GM18951 (cell line): Measurements from ENCODE around the gene DMAP1.

Experiments used
- POLR2A ChIP-seq: IDR thresholded peaks from 4 replicates; pipeline ENCODE4 v1.6.1; 2011; ENCODE audit warnings: mild to moderate bottlenecking; ENCODE audit not compliant: insufficient read length, insufficient read depth; ENCODE audit errors: extremely low read depth
- in situ Hi-C: fragments of 300-500 bp; cut with MboI; formaldehyde crosslinking; loops from one replicate; pipeline ENCODE4 v1.12.0; 2022; ENCODE audit warnings: low sequenced_read_pairs, mixed read lengths, inconsistent platforms; ENCODE audit not compliant: unreplicated experiment

Gene DMAP1

DNA sequence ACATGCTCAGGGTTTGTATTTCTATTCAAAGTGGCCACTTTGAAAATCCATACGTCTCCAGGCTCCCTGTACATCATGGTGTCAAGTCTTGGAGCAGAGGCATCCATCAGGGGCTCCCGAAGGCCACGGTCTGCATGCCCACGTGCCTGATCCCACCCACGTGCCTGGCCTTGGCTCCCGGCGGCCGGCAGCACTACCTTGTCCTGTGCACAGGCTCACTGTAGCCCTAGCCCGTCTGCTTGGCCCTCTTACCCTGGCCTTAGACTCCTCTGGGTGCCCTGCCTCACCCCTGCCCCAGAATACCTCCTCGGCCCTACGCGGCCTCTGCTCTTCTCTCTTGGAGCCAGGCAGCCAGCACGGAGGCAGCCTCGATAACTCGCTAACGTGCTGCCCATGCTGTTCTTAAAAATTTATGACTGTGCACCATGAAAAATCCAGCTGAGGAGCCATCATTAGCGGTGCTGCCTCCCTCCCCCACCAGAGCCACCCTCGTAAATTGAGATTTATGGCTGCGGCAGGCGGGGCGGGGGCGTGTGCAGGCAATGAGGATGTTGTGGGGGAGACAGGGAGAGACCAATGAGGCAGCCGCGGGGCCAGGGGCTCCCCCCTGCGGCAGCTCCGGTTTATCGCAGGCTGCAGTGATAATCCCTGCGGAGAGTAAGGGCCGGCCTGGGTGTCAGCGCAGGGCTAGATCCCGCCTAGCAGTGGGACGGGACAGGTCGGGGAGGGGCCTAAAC is 24.6 kb downstream of the DMAP1 start:
- no peak for TF ChIP-seq POLR2A
- in situ Hi-C loops = no loop called here

GRCh38 chr1:44238660-44239059 is 25.4 kb downstream of the DMAP1 start:
- in situ Hi-C loops = no loop called here
- TF ChIP-seq POLR2A = no peak

DNA sequence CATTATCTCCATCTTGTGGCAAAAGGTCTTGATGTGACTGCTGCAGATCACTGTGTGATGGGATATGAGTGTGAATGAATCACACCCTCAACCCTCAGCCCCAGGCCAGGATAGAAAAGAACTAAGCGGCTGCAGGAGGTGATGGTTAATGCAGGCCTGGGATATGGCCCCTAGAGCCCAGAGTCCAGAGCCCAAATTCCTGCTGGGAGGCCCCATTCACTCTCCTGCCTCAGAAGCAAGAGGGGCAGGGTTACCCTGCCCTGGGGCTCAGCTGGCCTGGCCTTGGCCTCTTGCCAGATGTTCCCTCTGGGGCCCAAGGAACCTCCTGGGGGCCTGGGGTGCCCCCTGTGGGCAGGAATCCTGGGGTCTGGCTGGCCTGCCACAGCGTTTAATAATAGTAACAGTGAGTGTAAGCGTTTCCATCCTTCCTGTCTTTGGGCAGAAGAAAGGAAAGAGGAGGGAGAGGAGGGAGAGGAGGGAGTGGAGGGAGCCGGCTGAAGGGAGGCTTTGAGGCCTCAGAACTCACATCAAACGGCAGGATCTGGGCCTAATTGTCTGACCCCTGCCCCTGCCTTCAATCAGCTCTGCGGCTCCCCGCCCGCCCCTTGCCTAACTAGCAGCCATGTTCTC is 26.2 kb downstream of the DMAP1 start:
- no peak for TF ChIP-seq POLR2A

DNA sequence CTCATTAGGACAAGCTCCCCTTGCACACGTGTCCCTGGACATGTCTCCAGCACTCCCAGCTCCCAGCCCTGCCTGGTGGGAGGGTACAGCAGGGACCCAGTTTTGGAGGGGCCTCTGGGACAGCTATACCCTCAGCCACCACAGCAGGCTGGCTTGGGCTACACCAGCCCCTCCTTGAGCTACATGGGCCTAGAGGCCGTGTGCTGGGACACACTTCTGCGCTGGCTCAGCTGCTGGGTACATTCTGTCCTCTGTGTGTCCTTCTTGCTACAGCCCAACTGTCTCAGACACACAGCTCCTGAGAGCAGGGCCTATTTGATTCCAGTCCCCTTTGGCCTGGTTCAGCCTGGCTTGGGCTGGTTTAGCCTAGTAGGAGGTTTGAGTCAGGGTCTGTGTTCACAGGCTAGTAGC is 26.7 kb downstream of the DMAP1 start:
- in situ Hi-C loops = no loop called here

More for the DNA sequence above, 26.2 kb downstream of the DMAP1 start:
- in situ Hi-C loops = no loop called here

DNA sequence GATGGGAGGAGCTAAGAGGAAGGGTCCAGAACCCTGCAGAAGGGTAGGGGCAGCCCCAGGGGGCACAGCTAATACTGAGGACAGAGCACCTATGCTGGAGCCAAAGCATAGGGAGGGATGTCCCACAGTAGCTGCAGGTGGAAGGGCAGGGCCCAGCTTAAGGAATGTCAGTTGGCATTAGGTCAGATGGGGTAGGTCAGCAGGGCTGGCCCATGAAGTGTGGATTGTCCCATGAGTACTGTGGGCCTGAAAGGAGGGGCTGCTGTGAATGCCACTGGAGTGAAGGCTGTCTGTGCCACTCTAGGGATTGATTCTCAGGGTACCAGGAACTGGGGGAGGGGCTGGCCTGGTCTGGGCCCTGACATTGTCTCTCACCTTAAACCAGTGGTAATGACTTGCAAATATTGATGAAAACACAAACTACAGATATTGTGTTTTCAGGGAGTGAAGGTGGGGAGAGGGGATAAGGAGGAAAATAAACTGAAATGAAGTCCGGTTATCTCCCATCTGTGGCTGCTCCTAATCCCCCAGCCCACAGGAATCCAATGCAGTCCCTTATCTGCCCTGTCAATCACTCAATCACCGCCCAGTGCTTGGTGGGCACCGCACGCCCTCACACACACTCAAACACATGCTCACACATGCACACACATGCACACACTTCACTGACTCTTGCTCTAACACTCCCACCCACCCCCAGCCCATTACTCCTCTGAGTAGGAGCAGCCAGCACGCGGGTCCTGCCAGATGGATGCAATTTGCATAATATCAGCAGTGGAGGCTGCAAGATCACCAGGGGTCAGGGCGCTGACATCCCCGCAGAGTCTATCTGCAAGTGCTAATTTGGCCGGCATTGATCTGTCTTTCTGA is 27.8 kb downstream of the DMAP1 start:
- no peak for TF ChIP-seq POLR2A
- in situ Hi-C loops = no loop called here

More for the DNA sequence above, 26.7 kb downstream of the DMAP1 start:
- TF ChIP-seq POLR2A = no peak

- in situ Hi-C loops = no loop called here
- TF ChIP-seq POLR2A = no peak
These were observed 29.5 kb downstream of the DMAP1 start for GRCh38 chr1:44242746-44243145.

- no peak for TF ChIP-seq POLR2A
- in situ Hi-C loops = no loop called here
These were observed 30.7 kb downstream of the DMAP1 start for GRCh38 chr1:44243782-44244495.

GRCh38 chr1:44244986-44245385 is 31.7 kb downstream of the DMAP1 start:
- no peak for TF ChIP-seq POLR2A
- in situ Hi-C loops = no loop called here

DNA sequence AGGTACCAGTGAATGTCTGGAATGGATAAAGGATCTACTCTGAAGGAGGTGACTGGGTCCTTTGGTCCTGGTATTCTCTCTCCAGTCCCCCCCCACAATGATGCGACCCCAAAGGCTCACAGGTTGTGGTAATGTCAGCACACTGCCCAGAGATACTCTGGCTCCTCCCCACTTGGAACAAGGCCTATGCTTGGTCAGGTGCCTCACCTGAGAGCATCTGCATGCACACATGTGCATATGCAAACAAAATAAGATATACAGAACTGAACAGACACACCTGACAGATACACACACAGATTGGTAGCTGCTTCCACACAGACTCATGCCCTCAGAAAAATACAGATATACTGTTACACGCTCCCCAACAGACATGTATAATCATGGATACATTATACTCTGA is 33.5 kb downstream of the DMAP1 start:
- no peak for TF ChIP-seq POLR2A
- in situ Hi-C loops = no loop called here

DNA sequence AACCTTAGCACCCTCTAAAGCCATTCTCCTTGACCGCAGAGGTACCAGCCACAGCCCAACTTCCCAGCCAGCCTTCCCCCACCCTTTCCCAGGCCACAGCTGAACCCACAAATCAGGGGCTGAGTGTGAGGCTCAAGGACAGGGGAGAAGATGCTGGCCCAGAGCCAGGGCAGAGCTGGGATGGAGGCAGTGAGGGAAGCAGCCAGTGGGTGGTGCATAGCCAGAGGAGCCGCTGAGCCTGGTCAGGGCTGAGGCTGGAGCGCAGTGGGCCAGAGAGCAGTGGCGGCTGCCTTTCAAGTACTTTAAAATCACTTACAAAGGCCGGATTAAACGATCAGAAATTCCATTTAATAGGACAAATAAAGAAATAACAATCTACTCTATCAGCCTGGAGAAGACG is 36.3 kb downstream of the DMAP1 start:
- no peak for TF ChIP-seq POLR2A

DNA sequence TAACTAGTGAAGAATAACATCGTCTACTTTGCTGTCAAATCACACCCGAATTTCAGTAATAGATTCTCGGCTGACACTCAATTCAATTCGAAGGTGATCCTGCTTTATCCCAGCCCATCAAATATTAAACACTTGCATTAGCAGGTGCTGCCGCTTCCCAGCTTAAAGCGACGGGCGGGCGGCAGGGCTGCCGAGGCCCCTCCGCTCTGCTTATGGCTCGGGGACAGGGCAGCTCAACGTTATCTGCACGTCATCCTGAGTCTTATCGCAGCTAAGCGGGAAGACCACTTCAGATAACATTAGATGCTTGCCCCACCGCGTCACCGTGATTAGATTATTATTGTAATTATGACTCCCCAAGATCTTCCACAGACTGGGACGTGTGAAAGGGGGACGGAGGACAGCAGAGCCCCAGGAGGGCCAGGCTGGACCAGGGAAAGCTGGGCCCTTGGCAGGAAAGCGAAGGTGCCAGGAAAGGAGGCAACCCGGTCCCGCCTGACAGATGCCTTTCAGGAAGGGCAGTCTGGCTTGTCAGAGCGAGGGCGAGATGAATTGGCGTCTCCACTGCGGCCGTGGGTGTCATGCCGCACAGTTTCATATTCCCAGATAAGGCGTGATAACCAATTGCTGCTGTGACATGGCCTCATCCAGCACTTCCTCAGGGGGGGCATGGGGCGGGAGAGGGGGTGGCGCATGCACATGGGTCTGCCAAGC is 37.0 kb downstream of the DMAP1 start:
- TF ChIP-seq POLR2A = no peak
- in situ Hi-C loops = no loop called here

More for the DNA sequence above, 36.3 kb downstream of the DMAP1 start:
- in situ Hi-C loops = no loop called here

DNA sequence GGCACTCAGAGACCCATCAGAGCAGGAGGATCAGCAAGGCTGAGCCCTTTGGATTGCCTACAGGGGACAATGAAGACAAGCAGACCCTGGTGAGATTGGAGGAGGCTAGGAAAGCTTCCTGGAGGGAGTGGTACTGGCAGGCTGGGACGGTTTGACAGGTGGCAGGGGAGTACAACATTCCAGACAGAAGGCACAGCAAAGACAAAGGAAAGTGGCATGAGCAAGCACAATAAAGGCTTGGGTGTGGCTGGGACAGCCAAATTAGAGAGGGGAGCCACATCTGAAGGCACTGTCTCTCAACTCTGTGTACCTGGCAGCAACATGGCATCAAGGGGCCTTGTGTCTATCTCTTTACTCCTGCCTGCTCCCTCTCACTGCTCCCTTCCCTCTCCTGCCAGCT is 38.2 kb downstream of the DMAP1 start:
- in situ Hi-C loops = no loop called here
- no peak for TF ChIP-seq POLR2A

DNA sequence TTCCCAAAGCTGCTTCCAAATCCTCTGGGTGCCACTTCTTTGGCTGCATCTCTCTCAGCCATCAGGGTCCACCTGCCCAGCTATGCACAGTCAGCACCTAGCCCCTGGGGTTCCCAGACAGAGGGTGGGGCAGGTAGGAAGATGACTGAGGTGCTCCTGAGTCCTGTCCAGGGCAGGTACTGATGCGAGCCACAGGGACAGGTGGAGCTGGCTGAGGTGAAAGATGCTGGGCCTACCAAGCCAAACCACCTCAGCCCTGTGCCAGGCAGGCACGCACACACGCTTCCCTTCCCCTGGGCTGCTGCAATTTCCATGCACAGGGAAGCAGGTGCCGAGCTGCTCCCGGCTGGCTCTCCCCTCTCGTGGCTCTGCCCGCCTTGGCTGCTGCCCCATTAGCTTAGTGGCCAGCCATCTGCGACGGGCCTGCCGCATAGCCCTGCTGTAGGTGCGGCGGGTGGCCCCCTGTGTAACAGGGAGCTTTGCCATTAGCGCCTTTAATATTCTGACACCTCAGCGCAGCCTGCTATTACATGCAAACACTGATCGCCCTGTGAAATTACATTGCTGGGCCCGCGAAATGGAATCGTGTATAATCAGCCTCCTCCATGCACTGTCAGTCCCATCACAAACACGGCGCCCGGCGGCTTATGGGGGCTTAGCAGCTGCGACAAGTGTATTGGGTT is 38.9 kb downstream of the DMAP1 start:
- in situ Hi-C loops = no loop called here
- TF ChIP-seq POLR2A = no peak
